K562 (cell line): ENCODE measurements around the gene RRP7A. TPM values are rescaled to one million over a fixed set of nuclear protein-coding genes. Genes with fewer than 3 reads are reported as not detected.
A peak's percentile ranks its signal among the peaks of the same experiment; 100 is the strongest.

Experiments
- CXXC5 ChIP-seq: fragments of 250-450 bp; sonication (Bioruptor Pico); IDR thresholded peaks from 2 replicates; pipeline ENCODE4 v1.8.0; 2022; ENCODE audit warnings: inconsistent platforms, mild to moderate bottlenecking, moderate library complexity
- MIER1 ChIP-seq: fragments of 450-650 bp; IDR thresholded peaks from 2 replicates; pipeline ENCODE4 v1.6.1; 2016; ENCODE audit warnings: antibody characterized with exemption, mild to moderate bottlenecking, low read depth
- NFYB ChIP-seq: IDR thresholded peaks from 2 replicates; pipeline ENCODE4 v1.6.1; 2011; ENCODE audit warnings: mild to moderate bottlenecking, moderate library complexity; ENCODE audit not compliant: insufficient read length; ENCODE audit errors: extremely low read depth
- PHB2 ChIP-seq: fragments of 450-650 bp; IDR thresholded peaks from 2 replicates; pipeline ENCODE4 v1.6.1; 2017; ENCODE audit warnings: low read depth
- RBM15 ChIP-seq: fragments of 200-400 bp; formaldehyde crosslinking; IDR thresholded peaks from 2 replicates; pipeline ENCODE4 v1.6.1; 2018; ENCODE audit warnings: mild to moderate bottlenecking, low read length, moderate library complexity; ENCODE audit not compliant: insufficient read depth
- TARDBP ChIP-seq: fragments of 450-650 bp; IDR thresholded peaks from 2 replicates; pipeline ENCODE4 v1.6.1; 2016
- ZFP1 ChIP-seq: fragments of 450-650 bp; formaldehyde crosslinking; IDR thresholded peaks from 2 replicates; pipeline ENCODE4 v1.4.0; 2020; ENCODE audit warnings: mild to moderate bottlenecking, mixed read lengths
- ZNF253 ChIP-seq: fragments of 250-450 bp; sonication (Bioruptor Pico); conservative IDR thresholded peaks from 2 replicates; pipeline ENCODE4 v1.6.1; 2021; ENCODE audit warnings: mild to moderate bottlenecking
- ZNF263 ChIP-seq: sonication (generic); formaldehyde crosslinking; IDR thresholded peaks from 2 replicates; pipeline ENCODE4 v1.8.0; 2022; ENCODE audit warnings: mild to moderate bottlenecking, missing genetic modification reagents, borderline replicate concordance
- ZNF699 ChIP-seq: fragments of 250-450 bp; sonication (Bioruptor Pico); IDR thresholded peaks from 2 replicates; pipeline ENCODE4 v1.8.0; 2021; ENCODE audit warnings: mild to moderate bottlenecking, moderate library complexity; ENCODE audit not compliant: insufficient replicate concordance
- polyA plus RNA-seq, 8 experiments: library from polyadenylated mRNA; depleted of rRNA in 4 of 8; stranded (reverse) in 5 of 8; unstranded in 3 of 8; fragments of >200 nt; fragmentation: Nextera tagmentation in 2 of 8; fragmentation: Illumina TruSeq in 1 of 8; extraction: Ambion mirVana in 2 of 8; extraction: Trizol in 1 of 8; gene quantifications; 2 replicates each; pipeline versions ENCODE4 v1.2.1 to v1.2.3, GENCODE V29; 2011 to 2014; ENCODE audit warnings: inconsistent platforms in 1 of 8, missing spikeins in 1 of 8
- total RNA-seq, 7 experiments: library from RNA; depleted of rRNA in 6 of 7; stranded (reverse); fragments of >200 nt in 6 of 7; fragmentation: Illumina TruSeq in 2 of 7; extraction: Trizol in 2 of 7; gene quantifications; 2 replicates each; pipeline versions ENCODE4 v1.2.1 to v1.2.3, GENCODE V29; 2011 to 2021; ENCODE audit warnings: low replicate concordance in 1 of 7
- TF ChIP-seq, protein P1 (sequence below): fragments of 450-650 bp; IDR thresholded peaks from 2 replicates; pipeline ENCODE4 v1.6.1; 2016; ENCODE audit warnings: low read depth
- TF ChIP-seq, protein P2 (sequence below): sonication (generic); formaldehyde crosslinking; IDR thresholded peaks from 2 replicates; pipeline ENCODE4 v1.4.0; 2020; ENCODE audit warnings: mild to moderate bottlenecking, missing genetic modification reagents
- TF ChIP-seq, protein P3 (sequence below): sonication (generic); formaldehyde crosslinking; IDR thresholded peaks from 2 replicates; pipeline ENCODE4 v1.8.0; 2022; ENCODE audit warnings: mild to moderate bottlenecking, missing genetic modification reagents, borderline replicate concordance

Gene RRP7A
- total and polyA plus RNA-seq, 9 of the 15 experiments (the other 6 are each of a cell fraction or from before 2014, with no cell fraction given) = 3.4 to 74.1 (median 40.3) TPM

DNA sequence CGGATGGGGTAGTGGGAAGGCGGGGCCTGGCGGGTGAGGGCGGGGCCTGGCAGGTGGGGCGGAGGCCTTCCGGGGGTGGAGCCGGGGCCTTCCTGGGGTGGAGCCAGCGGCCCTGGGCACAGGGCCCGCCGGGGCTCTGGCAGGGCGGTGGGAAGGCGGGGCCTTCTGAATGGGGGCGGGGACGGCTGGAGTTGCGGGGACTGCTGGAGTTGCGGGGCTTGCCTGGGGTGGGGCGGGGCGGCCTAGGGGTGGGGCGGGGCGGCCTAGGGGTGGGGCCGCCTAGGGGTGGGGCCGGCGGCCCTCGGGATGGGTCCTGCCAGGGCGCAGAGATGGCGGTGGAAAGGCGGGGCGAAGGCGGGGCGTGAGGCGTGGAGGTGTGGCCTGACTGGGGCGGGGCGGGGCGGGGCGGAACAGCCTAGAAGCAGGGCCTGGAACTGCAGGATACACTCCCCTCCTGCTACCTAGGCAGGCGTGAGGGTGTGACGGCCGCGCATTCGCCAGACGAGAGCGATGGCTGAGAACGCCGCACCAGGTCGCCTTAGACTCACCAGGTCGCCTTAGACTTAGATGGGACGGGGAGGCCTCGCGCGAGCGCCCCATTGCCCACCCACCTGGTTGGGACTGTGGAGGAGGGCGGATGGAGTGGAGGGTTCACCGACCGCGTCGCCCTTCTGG lies 19.3 kb downstream of the RRP7A start (continued):
- TF ChIP-seq, protein P1, sequence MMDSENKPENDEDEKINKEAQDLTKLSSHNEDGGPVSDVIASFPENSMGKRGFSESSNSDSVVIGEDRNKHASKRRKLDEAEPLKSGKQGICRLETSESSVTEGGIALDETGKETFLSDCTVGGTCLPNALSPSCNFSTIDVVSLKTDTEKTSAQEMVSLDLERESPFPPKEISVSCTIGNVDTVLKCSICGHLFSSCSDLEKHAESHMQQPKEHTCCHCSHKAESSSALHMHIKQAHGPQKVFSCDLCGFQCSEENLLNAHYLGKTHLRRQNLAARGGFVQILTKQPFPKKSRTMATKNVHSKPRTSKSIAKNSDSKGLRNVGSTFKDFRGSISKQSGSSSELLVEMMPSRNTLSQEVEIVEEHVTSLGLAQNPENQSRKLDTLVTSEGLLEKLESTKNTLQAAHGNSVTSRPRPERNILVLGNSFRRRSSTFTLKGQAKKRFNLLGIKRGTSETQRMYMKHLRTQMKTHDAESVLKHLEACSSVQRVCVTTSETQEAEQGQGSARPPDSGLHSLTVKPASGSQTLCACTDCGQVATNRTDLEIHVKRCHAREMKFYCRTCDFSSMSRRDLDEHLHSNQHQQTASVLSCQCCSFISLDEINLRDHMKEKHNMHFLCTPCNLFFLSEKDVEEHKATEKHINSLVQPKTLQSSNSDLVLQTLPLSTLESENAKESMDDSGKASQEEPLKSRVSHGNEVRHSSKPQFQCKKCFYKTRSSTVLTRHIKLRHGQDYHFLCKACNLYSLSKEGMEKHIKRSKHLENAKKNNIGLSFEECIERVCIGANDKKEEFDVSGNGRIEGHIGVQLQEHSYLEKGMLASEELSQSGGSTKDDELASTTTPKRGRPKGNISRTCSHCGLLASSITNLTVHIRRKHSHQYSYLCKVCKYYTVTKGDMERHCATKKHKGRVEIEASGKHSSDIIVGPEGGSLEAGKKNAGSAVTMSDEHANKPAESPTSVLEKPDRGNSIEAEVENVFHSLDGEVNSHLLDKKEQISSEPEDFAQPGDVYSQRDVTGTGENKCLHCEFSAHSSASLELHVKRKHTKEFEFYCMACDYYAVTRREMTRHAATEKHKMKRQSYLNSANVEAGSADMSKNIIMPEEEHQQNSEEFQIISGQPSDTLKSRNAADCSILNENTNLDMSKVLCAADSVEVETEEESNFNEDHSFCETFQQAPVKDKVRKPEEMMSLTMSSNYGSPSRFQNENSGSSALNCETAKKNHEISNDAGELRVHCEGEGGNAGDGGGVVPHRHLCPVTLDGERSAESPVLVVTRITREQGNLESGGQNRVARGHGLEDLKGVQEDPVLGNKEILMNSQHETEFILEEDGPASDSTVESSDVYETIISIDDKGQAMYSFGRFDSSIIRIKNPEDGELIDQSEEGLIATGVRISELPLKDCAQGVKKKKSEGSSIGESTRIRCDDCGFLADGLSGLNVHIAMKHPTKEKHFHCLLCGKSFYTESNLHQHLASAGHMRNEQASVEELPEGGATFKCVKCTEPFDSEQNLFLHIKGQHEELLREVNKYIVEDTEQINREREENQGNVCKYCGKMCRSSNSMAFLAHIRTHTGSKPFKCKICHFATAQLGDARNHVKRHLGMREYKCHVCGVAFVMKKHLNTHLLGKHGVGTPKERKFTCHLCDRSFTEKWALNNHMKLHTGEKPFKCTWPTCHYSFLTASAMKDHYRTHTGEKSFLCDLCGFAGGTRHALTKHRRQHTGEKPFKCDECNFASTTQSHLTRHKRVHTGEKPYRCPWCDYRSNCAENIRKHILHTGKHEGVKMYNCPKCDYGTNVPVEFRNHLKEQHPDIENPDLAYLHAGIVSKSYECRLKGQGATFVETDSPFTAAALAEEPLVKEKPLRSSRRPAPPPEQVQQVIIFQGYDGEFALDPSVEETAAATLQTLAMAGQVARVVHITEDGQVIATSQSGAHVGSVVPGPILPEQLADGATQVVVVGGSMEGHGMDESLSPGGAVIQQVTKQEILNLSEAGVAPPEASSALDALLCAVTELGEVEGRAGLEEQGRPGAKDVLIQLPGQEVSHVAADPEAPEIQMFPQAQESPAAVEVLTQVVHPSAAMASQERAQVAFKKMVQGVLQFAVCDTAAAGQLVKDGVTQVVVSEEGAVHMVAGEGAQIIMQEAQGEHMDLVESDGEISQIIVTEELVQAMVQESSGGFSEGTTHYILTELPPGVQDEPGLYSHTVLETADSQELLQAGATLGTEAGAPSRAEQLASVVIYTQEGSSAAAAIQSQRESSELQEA = no peak
- TF ChIP-seq ZNF699 (CRISPR knock-in tag) (no peak), NFYB (no peak), TARDBP (no peak), MIER1 (no peak), ZNF263 (CRISPR knock-in tag) (peak; percentile 80), ZFP1 (CRISPR knock-in tag) (no peak), RBM15 (no peak), PHB2 (no peak), ZNF253 (no peak), CXXC5 (CRISPR knock-in tag) (peak; percentile 47)
- TF ChIP-seq, protein P2, sequence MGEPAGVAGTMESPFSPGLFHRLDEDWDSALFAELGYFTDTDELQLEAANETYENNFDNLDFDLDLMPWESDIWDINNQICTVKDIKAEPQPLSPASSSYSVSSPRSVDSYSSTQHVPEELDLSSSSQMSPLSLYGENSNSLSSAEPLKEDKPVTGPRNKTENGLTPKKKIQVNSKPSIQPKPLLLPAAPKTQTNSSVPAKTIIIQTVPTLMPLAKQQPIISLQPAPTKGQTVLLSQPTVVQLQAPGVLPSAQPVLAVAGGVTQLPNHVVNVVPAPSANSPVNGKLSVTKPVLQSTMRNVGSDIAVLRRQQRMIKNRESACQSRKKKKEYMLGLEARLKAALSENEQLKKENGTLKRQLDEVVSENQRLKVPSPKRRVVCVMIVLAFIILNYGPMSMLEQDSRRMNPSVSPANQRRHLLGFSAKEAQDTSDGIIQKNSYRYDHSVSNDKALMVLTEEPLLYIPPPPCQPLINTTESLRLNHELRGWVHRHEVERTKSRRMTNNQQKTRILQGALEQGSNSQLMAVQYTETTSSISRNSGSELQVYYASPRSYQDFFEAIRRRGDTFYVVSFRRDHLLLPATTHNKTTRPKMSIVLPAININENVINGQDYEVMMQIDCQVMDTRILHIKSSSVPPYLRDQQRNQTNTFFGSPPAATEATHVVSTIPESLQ (CRISPR knock-in tag) = no peak
- TF ChIP-seq, protein P3, sequence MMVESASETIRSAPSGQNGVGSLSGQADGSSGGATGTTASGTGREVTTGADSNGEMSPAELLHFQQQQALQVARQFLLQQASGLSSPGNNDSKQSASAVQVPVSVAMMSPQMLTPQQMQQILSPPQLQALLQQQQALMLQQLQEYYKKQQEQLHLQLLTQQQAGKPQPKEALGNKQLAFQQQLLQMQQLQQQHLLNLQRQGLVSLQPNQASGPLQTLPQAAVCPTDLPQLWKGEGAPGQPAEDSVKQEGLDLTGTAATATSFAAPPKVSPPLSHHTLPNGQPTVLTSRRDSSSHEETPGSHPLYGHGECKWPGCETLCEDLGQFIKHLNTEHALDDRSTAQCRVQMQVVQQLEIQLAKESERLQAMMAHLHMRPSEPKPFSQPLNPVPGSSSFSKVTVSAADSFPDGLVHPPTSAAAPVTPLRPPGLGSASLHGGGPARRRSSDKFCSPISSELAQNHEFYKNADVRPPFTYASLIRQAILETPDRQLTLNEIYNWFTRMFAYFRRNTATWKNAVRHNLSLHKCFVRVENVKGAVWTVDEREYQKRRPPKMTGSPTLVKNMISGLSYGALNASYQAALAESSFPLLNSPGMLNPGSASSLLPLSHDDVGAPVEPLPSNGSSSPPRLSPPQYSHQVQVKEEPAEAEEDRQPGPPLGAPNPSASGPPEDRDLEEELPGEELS = no peak
